ENCODE measurements around the gene CEP68.
"Not testable (repeated sequence)": the region's sequence is repeated elsewhere in the genome, so short reads cannot be mapped to it uniquely, and the experiment has no call there.

Gene CEP68

DNA sequence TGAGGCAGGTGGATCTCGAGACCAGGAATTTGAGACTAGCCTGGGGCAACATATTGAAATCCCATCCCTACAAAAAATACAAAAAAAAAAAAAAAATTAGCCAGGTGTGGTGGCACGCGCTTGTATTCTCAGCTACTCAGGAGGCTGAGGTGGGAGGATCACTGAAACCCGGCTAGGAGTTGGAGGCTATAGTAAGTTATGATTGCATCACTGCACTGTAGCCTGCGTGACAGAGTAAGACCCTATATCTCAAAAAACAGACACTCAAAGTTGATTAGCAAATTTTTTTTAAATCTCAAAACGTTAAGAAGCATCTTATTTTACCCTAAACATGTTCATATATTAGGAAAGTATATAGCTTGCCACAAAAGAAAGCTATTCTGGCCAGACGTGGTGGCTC, 66.1 kb downstream of the CEP68 start:
- no peak for TF ChIP-seq CTCF (IDR thresholded peaks at IDR 0.05)
- H3K27ac ChIP-seq = no peak overlapping the region

DNA sequence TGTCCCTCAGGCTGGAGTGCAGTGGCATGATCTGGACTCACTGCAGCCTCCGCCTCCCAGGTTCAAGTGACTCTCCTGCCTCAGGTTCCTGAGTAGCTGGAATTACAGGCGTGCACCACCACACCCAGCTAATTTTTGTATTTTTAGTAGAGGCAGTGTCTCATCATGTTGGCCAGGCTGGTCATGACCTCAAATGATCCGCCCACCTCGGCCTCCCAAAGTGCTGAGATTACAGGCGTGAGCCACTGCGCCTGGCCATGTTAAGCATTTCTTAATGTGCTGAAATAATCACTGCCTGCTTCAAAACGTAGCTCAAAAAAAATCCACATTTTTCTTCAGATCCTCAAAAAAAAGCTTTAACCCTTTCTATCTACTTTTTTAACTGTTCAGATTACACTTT, 69.2 kb downstream of the CEP68 start:
- H3K27ac ChIP-seq = not testable (repeated sequence)

GRCh38 chr2:65128297-65129190, 72.3 kb downstream of the CEP68 start:
- H3K27ac ChIP-seq = peak overlapping the region; percentile 85
- no peak for TF ChIP-seq CTCF (IDR thresholded peaks at IDR 0.05)
- TF ChIP-seq ZFX (IDR thresholded peaks at IDR 0.05; ENCODE audit: borderline replicate concordance) = no peak

DNA sequence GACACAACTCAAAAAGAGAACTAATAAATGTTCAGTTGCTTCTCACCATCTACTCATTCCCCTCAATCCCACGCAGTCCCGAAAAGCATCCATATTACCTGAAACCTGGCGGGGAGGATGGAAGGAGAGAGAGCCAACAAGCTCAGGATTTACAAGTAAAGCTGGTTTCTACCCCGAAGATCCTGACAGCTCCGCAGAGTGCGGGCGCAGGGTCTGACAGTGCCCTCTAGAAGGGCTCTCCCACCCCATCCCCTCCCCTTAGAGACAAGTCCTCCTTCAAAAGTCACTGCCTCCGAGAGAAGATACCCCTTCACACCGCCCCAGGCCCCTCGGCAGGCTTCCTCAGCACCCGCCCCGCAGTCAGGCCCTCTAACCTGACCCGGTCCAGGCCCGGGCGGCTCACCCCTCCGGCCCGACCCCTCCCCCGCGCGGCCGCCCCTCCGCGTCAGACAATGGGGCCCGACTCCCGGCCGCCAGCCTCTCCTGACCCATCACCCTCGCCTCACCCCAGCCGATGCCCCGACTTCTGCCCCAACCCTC, 73.1 kb downstream of the CEP68 start:
- no peak for TF ChIP-seq ZFX (IDR thresholded peaks at IDR 0.05; ENCODE audit: borderline replicate concordance)
- TF ChIP-seq CTCF (IDR thresholded peaks at IDR 0.05) = no peak
- H3K27ac ChIP-seq = peak overlapping the region; percentile 85

- peak; percentile 71 for TF ChIP-seq CTCF (IDR thresholded peaks at IDR 0.05)
- no peak for TF ChIP-seq ZFX (IDR thresholded peaks at IDR 0.05; ENCODE audit: borderline replicate concordance)
- H3K27ac ChIP-seq = peak within 1 kb of the TSS; percentile 85
These were observed 73.8 kb downstream of the CEP68 start, which contains the start of gene RAB1A for GRCh38 chr2:65129826-65130663. RAB1A (minus strand) TSS chr2:65130106; CDS start chr2:65129915, 191 bp downstream.

- H3K27ac ChIP-seq = peak overlapping the region; percentile 85
- no peak for TF ChIP-seq ZFX (IDR thresholded peaks at IDR 0.05; ENCODE audit: borderline replicate concordance)
- TF ChIP-seq CTCF (IDR thresholded peaks at IDR 0.05) = no peak
These were observed 74.5 kb downstream of the CEP68 start for GRCh38 chr2:65130664-65131175.

GRCh38 chr2:65132930-65133329, 76.7 kb downstream of the CEP68 start:
- H3K27ac ChIP-seq = not testable (repeated sequence)

GRCh38 chr2:65133626-65134025, 77.4 kb downstream of the CEP68 start:
- H3K27ac ChIP-seq = no peak overlapping the region
- TF ChIP-seq CTCF (IDR thresholded peaks at IDR 0.05) = no peak
- no peak for TF ChIP-seq ZFX (IDR thresholded peaks at IDR 0.05; ENCODE audit: borderline replicate concordance)
